Cardiac fibroblast (primary cell): ENCODE data around the gene TRMU.

Source experiments
- DNase-seq, 2 donors: peaks; one replicate each; pipeline versions ENCODE4 v3.0.0 to v3.0.0-alpha.2; 2010; ENCODE audit warnings: low read depth in 2 of 2
- H3K4me3 ChIP-seq, 2 donors: replicated peaks in 1 of 2; 1 replicate in 1 of 2; 2 replicates in 1 of 2; pipeline ENCODE4 v1.5.1; 2011; ENCODE audit warnings: low read depth in 2 of 2, low read length in 2 of 2, mild to moderate bottlenecking in 2 of 2, moderate library complexity in 1 of 2
- TF ChIP-seq, protein P1 (sequence below): IDR thresholded peaks from one replicate; pipeline ENCODE4 v1.5.1; 2011; ENCODE audit warnings: low read depth, mild to moderate bottlenecking, low read length, inconsistent platforms

Gene TRMU

DNA sequence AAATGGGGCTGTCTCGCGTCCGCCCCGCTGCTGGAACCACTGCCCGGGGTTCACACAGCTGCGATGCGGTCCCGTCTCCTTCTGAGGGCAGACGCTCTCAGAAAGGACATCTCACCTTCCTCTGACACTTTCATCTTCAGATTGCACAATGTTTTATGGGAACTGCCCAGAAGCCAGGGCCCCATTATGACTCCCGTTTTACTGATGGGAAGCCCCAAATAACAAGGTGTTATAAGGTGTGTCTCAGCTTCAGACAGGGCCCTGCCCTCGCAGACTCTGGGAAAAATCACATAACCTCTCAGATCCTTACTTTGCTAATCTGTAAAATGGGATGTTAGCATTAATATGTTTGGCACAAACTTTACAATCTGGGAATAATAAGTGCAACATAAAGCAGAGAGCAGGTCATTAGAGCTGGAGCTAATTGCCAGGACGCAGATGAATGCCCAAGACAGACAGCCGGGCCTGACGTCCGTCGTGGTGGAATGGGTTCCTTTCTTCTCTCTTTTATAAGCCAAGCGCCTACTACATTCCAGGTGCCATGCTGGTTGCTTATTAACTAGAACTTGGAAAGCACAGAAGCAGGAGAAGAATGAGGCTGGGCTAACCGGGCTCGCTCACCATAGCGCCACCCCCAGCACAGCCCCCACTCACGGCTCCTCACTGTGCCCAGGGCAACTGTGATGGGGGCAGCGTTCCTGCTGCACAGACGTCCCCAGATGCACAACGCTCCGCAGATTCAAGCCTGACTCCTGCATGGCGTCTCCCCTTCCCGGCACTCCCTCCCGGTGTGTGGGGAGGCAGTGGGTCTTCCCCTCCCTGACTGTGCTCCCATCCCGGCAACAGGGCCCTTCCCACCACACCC, 43.8 kb downstream of the TRMU start:
- TF ChIP-seq, protein P1, sequence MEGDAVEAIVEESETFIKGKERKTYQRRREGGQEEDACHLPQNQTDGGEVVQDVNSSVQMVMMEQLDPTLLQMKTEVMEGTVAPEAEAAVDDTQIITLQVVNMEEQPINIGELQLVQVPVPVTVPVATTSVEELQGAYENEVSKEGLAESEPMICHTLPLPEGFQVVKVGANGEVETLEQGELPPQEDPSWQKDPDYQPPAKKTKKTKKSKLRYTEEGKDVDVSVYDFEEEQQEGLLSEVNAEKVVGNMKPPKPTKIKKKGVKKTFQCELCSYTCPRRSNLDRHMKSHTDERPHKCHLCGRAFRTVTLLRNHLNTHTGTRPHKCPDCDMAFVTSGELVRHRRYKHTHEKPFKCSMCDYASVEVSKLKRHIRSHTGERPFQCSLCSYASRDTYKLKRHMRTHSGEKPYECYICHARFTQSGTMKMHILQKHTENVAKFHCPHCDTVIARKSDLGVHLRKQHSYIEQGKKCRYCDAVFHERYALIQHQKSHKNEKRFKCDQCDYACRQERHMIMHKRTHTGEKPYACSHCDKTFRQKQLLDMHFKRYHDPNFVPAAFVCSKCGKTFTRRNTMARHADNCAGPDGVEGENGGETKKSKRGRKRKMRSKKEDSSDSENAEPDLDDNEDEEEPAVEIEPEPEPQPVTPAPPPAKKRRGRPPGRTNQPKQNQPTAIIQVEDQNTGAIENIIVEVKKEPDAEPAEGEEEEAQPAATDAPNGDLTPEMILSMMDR, result no peak
- no peak for DNase-seq
- no peak overlapping the region for H3K4me3 ChIP-seq

DNA sequence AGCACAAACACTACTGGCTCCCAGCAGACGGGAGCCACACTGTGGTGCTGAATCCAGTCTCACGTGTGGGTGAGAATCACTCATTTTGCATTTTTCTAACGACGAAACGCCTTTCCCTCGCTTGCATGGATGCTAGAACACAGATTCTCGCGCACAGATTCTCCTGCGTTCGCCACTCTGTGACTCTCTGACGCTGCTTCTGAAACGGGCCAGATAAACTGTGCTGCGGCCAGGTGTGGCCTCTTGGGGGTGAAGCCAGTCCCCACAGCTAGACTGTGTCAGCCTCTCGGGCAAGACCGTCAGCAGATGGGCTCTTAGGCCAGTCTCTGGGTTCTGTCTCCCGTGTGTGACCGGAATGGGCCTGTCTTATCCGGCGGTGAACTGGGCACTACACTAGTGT, 44.6 kb downstream of the TRMU start:
- no peak for DNase-seq
- no peak overlapping the region for H3K4me3 ChIP-seq
- TF ChIP-seq, protein P1, result no peak

DNA sequence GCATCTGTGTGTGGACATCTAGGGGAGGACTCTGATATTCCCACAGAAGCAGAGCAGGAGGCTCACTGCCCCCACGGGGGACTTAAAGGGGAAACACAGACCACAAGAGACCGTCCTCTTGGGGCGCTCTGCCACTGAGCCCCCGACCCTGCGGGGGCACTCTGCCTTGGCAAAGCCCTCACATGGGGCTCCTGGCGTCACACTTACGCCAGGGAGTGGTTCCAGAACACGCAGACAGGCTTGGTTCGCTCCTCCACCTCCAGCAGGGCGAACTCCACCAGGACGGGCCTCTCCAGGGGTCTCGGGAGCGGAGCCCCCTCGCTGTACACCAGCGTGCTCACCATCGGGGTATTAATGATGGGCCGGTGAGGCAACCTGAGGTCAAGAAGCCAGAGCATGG, 45.1 kb downstream of the TRMU start:
- TF ChIP-seq, protein P1, result no peak
- no peak overlapping the region for H3K4me3 ChIP-seq
- no peak for DNase-seq

DNA sequence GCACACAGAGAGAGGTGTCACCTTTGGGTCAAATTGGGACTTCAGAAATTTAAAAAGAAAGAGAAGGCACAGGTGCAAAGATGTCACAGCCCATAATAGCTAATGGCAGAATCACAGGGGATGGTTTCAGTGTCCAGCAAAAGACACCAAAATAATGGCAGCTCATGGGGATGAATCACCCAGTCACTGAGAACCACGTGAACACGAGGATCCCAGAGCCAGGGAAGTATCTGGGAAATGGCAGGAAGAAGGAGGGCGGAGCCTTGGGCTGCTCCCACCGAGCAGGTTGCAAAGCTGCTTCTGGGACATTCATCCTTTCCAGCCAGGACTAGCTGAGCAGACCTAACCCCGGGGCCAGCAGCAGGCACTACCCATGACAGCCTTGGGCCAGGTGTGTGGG, 45.6 kb downstream of the TRMU start:
- no peak for DNase-seq
- H3K4me3 ChIP-seq, result no peak overlapping the region
- TF ChIP-seq, protein P1, result no peak

DNA sequence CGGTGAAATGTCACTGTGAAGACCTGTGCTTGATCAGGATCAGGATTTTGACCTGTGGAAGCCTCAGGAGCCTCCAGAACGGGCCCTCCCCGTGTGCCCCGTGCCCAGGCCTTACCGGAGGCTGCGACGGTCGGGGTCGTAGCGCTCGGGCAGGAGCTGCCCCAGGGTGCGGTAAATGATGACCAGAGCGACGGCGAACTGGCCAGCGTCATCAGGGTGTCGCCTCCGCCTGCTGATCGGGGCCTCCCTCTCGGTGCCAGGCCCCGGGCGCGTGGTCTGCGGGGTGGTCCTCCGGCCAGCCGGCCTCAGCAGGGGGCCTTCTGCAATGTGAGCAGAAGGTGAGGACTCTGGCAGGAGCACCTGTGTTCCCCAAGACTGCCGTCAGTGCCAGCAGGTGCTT, 46.2 kb downstream of the TRMU start:
- TF ChIP-seq, protein P1, result no peak
- no peak overlapping the region for H3K4me3 ChIP-seq
- no peak for DNase-seq

DNA sequence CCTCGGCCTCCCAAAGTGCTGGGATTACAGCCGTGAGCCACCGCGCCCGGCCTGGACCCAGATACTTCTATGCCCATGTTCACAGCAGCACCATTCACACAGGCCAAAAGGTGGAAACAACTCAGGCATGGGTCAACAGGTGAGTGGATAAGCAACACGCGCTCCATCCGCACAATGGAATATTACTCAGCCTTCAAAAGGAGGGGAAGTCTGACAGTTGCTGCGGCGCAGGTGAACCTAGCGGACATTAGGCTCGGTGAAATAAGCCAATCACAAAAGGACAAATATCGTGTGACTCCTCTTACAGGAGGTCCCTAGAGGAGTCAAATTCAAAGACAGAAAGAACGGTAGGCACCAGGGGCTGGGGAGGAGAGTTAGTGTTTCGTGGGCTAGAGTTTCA, 47.0 kb downstream of the TRMU start:
- TF ChIP-seq, protein P1, result no peak
- no peak for DNase-seq

More for the DNA sequence above, 47.0 kb downstream of the TRMU start:
- no peak overlapping the region for H3K4me3 ChIP-seq
